Fibroblast of lung (primary cell): ENCODE measurements around the gene MACROD2.

Experiments used
- EZH2 ChIP-seq: IDR thresholded peaks from 2 replicates; pipeline ENCODE4 v1.5.1; 2012; ENCODE audit warnings: low read length, control low read depth, mild to moderate bottlenecking; ENCODE audit errors: missing control alignments
- TF ChIP-seq, protein P1 (sequence below), 2 donors: IDR thresholded peaks in 1 of 2; conservative IDR thresholded peaks in 1 of 2; 1 replicate in 1 of 2; 2 replicates in 1 of 2; pipeline ENCODE4 v1.5.1; 2011 to 2012; ENCODE audit warnings: low read length in 2 of 2, control low read depth in 1 of 2, inconsistent platforms in 1 of 2, low read depth in 1 of 2, mild to moderate bottlenecking in 1 of 2

DNA sequence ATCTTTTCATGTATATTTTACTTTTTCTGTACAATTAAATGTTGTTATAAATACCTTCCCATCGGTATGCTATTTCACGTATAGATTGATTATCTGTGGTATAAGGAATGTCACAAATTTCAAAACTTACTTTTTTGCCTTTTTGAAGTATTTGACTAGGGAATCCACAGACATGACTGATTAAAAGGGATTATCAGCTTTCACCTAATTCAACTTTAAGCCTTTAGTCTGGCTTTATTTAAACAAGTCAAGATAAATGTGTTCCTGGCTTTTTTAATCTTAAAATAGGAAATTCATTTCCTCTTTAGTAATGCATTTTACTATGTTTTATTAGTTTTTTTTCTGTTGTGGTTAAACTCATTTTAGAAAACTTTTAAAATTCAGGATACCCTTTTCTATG is 160.0 kb downstream of the MACROD2 start:
- TF ChIP-seq, protein P1, sequence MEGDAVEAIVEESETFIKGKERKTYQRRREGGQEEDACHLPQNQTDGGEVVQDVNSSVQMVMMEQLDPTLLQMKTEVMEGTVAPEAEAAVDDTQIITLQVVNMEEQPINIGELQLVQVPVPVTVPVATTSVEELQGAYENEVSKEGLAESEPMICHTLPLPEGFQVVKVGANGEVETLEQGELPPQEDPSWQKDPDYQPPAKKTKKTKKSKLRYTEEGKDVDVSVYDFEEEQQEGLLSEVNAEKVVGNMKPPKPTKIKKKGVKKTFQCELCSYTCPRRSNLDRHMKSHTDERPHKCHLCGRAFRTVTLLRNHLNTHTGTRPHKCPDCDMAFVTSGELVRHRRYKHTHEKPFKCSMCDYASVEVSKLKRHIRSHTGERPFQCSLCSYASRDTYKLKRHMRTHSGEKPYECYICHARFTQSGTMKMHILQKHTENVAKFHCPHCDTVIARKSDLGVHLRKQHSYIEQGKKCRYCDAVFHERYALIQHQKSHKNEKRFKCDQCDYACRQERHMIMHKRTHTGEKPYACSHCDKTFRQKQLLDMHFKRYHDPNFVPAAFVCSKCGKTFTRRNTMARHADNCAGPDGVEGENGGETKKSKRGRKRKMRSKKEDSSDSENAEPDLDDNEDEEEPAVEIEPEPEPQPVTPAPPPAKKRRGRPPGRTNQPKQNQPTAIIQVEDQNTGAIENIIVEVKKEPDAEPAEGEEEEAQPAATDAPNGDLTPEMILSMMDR (conservative IDR thresholded peaks at IDR 0.05 in 1 of 2, IDR thresholded peaks at IDR 0.05 in 1 of 2; ENCODE audit: low read depth in 1 of 2, low read length in 2 of 2) = no peak
- TF ChIP-seq EZH2 = no peak
